GM12874 (cell line): Measurements from ENCODE around the gene ABHD6.

Experiments used
- TF ChIP-seq, protein P1 (sequence below): IDR thresholded peaks from 2 replicates; pipeline ENCODE4 v1.5.1; 2011; ENCODE audit warnings: low read depth, mild to moderate bottlenecking, control low read depth, low read length, moderate library complexity; ENCODE audit not compliant: insufficient read depth

The ABHD6 gene

DNA sequence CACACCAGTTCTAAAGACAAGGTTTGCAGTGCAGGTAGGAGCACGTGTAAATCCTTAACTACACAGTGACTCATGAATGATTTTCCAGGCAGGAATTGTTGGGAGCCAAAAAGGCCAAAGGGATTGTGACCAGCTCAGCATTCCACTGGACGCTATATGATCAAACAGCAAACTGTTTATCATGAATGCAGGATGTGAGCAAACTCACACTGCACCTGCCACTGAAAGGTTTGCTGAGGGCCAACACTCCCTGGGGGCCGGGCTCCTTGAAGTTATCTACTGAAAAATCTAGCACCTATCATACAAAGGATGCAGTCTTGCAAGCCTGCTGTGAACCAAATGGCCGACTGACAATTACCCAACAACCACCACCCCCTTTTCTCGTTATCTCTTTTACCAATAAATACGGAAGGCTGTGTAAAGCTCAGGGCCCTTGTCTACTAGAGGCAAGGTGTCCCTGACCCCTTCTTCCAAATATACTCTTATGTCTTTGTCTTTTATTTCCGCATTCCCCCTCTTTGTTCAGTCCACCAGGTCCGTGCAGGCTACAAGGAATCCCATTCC, 15.3 kb upstream of the ABHD6 start:
- TF ChIP-seq, protein P1, sequence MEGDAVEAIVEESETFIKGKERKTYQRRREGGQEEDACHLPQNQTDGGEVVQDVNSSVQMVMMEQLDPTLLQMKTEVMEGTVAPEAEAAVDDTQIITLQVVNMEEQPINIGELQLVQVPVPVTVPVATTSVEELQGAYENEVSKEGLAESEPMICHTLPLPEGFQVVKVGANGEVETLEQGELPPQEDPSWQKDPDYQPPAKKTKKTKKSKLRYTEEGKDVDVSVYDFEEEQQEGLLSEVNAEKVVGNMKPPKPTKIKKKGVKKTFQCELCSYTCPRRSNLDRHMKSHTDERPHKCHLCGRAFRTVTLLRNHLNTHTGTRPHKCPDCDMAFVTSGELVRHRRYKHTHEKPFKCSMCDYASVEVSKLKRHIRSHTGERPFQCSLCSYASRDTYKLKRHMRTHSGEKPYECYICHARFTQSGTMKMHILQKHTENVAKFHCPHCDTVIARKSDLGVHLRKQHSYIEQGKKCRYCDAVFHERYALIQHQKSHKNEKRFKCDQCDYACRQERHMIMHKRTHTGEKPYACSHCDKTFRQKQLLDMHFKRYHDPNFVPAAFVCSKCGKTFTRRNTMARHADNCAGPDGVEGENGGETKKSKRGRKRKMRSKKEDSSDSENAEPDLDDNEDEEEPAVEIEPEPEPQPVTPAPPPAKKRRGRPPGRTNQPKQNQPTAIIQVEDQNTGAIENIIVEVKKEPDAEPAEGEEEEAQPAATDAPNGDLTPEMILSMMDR: no peak

DNA sequence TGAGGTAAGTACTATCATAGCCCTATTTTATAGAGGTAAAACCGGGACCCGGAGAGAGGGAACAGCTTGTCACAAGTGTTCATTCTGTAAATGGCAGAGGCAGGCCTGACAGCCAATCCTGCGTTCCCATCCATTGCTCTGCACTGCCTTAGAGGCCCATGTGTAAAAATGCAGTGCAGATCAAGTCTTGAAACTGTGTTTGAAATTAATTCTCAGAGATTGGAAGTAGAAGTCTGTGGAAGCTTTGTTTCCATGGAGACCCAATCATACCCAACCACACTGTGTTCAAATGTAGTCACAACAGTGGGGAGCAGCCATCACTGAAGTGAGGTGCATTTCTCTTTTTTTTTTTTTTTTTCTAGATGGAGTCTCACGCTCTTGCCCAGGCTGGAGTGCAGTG, 13.7 kb upstream of the ABHD6 start:
- TF ChIP-seq, protein P1: no peak

DNA sequence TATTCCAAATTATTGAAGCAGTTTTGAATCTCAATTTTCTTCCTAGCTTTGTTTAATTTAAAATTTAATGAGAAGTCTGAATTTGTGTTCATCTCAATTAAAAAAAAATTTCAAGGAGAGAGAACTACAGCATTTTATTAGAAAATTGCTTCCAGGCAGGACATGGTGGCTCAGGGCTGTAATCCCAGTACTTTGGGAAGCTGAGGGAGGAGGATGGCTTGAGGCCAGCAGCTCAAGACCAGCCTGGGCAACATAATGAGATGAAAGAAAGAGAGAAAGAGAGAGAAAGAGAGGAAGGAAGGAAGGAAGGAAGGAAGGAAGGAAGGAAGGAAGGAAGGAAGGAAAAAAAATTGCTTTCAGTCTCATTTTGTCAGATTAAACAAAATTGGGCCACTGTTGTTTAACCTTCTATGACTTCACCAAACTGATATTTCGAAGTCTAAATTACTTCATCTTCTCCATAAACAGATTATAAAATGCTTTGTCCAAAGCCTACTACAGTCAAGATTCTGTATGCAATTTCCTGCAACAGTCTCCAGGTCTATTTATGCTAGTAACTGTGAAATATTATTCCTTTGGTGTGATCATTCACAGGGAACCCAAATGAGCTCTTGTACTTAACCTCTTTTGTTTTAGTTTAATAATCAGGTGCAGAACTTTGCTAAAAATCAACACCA, 6.6 kb upstream of the ABHD6 start:
- TF ChIP-seq, protein P1: no peak

DNA sequence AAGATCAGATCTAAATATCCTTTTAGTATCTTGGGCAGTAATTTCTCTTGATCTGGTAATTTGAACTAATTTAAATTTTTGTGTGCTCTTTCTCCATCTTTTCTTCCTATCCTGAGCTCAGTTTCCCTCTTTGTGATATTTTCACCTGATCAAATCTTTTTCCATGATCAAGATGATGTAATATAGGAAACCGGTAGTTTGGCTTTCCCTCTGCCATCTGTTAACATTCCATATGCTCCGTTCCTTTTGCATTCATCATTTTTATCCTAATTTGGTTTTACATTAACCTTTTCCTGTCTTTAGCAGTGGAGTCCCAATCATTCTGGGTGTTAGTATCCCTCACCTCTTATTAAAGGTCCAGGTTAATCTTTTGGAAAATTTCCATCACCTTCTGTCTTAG, 5.9 kb upstream of the ABHD6 start:
- TF ChIP-seq, protein P1: no peak

DNA sequence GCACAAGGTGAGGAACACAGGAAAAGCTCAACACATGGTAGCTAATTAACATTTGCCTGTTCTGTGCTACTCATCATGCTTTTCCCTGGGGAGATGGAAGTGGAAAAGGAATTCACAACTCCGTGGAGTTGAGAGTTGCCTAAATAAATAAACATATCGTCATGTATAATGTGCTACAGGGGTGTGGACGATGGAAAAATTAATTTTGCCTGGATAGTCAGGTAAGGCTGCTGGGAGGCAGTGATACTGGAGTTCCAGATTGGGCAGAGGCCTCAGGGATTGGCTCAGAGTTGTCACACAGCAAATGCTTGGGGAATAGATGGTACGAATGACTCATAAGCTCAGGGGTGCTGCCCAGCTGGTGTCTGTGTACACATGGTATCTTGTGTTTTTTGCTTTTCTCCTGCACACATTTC, 3.1 kb upstream of the ABHD6 start:
- TF ChIP-seq, protein P1: no peak

DNA sequence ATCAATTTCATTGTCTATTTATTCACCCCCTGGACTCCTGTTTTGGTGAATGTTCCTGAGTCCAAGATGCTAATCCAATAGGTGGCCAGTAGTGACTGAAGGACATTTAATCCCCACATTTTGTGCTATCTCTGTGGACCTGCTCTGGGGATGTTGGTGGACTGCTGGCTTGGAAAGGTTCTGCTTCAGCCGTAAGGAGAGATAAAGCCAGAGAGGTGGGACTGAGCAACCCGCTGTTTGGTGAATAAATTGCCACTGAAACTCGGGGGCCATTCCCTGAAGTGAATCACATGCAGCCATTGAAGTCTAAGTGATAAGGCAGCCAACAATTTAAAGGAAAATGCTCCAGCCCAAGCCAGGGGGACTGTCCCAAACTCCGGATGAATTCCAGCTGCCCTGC, 1.6 kb upstream of the ABHD6 start:
- TF ChIP-seq, protein P1: no peak

DNA sequence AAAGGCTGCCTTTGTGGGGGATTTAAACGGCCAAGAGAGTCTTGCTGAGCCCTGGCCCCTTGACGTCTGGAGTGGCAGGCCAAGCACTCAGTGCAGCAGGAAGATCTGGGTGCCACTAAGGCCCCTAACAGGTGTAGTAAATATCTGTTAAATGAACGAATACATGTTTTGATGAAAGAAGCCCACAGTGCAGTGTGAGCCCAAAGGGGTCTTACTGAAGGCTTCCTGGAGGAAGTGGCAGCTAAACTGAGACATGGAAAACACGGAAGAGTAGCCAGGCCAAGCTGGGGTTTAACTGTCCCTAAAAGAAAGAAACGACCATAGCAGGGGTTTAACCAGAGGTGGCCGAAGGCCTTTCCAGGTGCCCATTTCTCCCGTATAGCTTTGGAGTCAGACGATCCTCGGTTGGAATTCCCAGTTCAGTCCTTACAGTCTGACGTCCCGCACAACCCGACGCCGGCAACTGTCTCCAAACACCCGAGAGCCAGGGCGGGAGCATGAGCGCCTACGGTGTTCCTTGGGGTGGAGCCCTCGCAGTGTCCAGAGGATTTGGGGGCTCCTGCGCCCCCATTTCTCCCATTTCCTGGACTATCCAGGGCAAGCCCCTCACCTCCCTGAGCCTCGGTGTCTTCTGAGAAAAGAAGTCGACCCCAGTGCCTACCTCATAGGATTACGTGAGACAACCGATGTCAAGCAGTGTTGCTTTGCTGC, 910 bp upstream of the ABHD6 start:
- TF ChIP-seq, protein P1: no peak
